ENCODE results near the gene DNAI2.

GRCh38 chr17:74307984-74308773, 34.1 kb downstream of the DNAI2 start:
- TF ChIP-seq EP300 (IDR thresholded peaks at IDR 0.05) (no peak), MAX (IDR thresholded peaks at IDR 0.05) (no peak), CHD2 (IDR thresholded peaks at IDR 0.05; ENCODE audit: low read length, partially characterized antibody) (no peak), CTCF (IDR thresholded peaks at IDR 0.05) (no peak), JUN (IDR thresholded peaks at IDR 0.05) (no peak), HOXB13 (CRISPR knock-in tag; IDR thresholded peaks at IDR 0.05; ENCODE audit: low read depth) (no peak), JUNB (IDR thresholded peaks at IDR 0.05) (no peak), ELK1 (IDR thresholded peaks at IDR 0.05; ENCODE audit: low read depth, low read length) (no peak), SMC3 (IDR thresholded peaks at IDR 0.05) (no peak), POLR2AphosphoS2 (conservative IDR thresholded peaks at IDR 0.05; ENCODE audit: low read length) (no peak)
